GM18499 (cell line): ENCODE results near the gene ZNF341.

Source experiments
- ATAC-seq: cut with Tn5 transposase; IDR thresholded peaks from one replicate; pipeline ENCODE4 v1.9.1; 2021; ENCODE audit warnings: moderate number of reproducible peaks; ENCODE audit not compliant: insufficient read depth, unreplicated experiment

ZNF341 gene

DNA sequence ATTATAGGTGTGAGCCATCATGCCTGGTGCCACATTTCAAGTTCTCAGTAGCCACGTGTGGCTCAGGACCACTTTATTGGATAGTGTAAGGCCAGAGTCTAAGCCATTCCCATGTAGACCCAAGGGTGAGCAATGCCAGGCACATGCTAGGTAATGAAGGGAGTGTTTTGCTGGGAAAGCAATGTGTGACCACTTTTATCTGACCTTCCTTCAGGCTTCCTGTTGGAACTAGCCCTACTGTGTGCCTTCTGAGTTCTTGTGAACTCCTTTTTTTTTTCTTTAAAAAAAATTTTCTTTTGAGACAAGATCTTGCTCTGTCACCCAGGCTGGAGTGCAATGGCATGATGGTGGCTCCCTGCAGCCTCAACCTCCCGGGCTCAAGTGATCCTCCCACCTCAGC, 33.3 kb downstream of the ZNF341 start:
- no peak for ATAC-seq

DNA sequence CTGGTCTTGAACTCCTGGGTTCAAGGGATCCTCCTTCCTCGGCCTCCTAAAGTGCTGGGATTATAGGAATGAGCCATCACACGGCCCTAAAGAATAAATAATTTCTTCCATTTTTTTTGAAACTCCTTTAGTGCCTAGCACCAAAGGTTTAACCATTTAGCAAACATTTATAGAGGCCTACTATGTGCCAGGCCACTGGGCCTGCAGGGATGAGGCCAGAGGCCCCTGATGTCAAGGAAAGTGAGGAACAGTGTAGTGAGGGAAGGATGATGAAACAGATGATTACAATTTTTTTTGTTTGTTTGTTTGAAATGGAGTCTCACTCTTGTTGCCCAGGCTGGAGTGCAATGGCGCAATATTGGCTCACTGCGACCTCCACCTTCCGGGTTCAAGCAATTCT, 33.8 kb downstream of the ZNF341 start:
- ATAC-seq, result no peak

DNA sequence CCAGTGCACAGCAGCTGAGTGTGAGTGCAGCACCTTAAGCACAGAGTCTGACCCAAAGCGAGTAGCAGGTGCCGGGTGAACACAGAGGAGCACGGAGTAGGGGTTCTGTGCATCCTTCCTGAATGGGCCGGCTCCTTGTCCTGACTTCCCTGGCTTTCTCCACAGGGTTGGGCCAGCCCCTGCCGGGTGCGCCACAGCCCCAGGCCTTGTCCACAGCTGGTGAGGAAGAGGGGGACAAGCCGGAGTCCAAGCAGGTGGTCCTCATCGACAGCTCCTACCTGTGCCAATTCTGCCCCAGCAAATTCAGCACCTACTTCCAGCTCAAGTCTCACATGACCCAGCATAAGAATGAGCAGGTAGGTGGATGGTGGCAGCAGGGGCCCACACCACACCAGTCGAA, 34.9 kb downstream of the ZNF341 start:
- ATAC-seq, result no peak

DNA sequence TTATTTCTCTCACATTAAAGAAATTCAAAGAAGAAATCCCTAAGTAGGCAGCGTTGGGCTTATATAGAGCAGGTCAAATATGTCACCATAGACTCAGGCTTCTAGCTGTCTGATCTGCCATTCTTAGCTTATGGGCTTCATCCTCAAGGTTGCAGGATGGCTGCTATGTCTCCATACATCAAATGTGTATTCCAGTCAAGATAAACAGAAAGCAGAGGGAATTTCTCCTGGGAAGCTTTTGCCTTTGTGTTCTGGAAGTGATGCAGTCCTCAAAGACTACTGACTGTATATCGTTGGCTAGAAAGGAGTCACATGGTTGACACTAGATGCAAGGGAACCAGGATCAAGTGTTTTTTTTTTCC, 36.0 kb downstream of the ZNF341 start:
- ATAC-seq, result no peak

DNA sequence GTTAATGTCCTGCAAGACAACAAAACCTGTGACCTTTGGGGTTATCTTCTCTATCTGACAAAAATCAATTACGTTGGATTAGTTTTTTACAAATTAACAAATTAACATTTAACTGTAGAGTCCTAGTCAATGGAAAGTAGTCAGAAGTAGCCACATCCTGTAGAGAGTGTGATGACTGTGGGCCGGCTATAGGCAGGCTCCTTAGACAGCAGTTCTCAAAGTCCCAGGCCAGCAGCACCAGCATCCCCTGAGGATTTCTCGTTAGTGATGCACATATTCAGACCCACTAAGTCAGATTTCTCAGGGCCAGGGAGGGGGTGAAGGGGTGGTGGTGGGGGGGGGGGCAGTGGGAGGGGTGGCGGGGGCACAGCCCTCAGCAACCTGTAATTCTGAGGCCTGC, 37.2 kb downstream of the ZNF341 start:
- no peak for ATAC-seq

DNA sequence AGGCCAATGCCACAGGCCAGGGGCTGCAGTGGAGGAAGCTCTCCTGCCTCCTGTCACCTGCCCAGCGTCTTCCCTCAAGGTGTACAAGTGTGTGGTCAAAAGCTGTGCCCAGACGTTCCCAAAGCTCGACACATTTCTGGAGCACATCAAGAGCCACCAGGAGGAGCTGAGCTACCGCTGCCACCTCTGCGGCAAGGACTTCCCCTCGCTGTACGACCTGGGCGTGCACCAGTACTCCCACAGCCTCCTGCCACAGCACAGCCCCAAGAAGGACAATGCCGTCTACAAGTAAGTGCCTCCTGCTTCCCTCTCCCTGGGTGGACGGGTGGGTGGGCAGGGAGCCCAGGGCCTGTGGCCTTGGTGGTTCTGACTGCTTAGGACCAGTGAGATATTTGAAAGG, 38.2 kb downstream of the ZNF341 start:
- no peak for ATAC-seq

DNA sequence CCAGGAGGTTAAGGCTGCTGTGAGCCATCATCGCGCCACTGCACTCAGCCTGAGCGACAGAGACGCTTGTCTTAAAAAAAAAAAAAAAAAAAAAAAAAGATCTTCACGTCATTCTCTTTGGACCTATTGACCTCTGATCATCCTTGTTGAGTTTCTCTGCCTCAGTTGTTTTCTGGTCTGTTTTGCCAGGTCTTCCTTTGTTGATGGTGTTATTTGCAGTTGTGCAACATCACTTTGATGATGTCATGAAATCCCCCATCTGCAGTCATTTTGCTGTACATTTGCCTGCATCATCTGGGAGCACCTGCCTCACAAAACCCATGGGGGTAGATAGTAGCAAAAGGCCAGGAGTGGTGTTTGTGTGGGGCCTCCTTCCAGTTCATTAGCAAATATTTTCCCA, 40.1 kb downstream of the ZNF341 start:
- ATAC-seq, result no peak

DNA sequence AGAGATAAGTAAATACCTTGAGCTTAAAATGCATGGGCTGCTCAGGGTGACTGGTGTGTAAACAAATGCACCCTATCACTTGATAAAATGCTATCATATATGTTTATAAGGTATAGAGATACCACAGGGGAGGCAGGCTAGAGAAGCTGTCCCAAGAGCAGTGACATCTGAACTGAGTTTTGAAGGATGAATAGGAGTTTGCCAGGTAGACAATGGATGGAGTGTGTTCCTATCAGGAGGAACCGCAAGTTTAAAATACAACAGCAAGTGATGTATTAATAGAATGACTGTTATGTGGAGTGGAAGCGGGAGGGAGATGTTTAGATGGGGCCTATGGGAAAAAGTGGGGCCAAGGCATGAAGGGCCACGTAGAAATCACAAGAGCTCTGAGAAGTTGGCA, 40.6 kb downstream of the ZNF341 start:
- no peak for ATAC-seq

DNA sequence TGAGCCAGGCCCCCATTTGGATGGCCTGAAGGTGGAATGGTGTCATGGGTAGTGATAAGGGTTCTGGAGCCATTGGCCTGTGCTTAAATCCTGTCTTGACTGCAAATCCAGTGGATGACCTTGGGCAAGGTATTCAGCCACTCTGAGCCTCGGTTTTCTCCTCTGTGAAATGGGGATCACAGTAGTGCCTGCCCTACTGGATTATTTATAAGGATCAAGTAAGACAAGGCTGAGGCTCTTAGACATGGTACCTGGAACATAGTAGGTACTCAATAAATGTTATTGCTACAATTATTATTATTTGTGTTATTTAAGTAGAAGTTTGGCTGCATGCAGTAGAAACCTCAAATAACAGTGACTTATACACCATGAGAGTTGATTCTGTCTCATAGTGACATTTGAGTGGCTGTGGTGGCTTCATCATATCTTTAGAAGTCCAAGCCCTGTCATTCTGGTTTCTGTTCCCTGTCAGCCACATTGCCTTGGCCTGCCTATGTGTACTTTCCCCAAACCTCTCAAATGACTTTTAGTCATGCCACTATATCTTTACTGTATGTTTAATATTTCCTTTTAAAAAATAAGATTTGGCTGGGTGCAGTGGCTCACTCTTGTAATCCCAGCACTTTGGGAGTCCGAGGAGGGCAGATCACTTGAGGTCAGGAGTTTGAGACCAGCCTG, 41.8 kb downstream of the ZNF341 start:
- peak; percentile 53 for ATAC-seq

DNA sequence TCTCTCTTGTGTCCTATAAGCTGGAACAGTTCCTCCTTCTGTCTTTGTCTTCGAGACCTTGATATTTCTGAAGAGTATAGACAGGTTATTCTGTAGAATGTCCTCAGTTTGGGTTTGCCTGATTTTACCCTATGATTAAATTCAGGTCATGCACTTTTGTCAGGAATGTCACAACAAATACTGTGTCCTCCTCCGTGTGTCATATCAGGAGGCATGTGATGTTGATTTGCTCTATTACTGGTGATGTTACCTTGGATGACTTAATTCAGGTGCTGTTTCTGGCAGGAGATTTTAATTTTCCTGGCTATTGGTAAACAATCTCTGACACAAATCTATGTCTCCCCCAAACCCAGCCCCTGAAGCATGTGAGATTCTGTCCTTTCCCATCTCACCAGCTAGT, 46.0 kb downstream of the ZNF341 start:
- no peak for ATAC-seq

DNA sequence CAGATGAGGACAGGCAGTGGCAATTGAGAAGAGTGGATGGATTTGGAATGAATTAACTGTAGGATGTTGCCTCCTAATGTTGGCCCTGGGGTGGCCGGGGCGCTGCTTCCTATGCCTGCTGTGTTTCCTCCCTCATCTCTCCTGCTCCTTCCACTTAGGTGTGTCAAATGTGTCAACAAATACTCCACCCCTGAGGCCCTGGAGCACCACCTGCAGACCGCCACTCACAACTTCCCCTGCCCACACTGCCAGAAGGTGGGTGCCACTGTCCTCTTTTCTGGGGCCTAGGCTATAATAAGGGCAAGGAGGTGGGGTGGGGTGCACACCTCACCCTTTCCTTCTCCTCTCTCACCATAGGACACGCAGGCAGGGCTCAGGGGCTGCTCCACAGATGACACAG, 49.3 kb downstream of the ZNF341 start:
- ATAC-seq, result no peak

DNA sequence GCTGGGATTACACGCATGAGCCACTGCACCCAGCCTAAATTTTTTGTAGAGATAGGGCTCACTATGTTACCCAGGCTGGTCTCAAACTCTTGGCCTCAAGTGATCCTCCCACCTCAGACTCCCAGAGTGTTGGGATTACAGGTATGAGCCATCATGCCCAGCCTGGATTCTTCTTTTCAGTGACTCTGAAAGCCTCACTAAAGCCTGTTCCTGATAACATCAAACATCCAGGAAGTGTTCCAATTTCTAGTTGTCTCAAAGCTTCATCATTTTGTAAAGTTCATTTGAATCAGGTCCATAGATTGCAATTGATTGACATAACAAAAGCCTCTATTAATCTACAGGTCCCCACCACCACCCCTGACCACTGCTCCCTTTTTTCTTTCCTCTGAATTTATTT, 50.1 kb downstream of the ZNF341 start:
- ATAC-seq, result no peak

DNA sequence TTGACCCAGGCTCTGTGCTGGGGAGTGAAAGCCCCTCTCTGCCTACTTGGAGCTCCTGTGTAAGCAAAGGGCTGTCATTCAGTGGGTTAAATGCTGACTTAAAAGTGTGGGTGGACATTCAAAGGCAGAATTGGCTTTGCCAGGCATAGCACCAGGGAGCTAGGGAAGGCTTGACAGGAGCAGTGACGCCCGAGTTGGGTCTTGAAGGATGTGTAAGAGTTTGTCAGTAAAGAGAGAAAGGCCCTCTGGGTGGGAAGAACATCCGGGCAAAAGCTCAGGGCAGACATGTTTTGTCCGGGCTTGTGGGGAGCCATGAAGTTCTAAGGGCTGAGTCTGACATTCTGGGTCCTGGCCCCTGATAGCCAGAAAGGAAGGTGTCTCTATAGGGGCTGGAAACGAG, 51.5 kb downstream of the ZNF341 start:
- no peak for ATAC-seq

DNA sequence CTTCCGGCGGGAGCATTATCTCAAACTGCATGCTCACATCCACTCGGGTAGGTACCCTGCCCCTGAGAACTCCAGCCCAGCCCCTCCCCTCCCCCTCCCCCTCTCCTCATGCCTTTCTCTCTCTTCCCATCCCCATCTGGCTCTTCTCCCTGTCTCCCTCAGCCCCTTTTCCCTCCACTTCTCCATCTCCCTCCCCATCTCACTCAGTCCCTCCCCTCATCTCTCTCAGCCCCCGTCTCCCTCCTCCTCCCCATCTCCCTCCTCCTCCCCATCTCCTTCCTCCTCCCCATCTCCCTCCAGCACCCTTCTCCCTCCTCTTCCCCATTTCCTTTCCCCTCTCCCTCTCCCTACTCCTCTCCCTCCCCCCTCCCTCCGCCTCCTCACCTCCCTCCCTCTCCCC, 52.0 kb downstream of the ZNF341 start:
- ATAC-seq, result no peak

DNA sequence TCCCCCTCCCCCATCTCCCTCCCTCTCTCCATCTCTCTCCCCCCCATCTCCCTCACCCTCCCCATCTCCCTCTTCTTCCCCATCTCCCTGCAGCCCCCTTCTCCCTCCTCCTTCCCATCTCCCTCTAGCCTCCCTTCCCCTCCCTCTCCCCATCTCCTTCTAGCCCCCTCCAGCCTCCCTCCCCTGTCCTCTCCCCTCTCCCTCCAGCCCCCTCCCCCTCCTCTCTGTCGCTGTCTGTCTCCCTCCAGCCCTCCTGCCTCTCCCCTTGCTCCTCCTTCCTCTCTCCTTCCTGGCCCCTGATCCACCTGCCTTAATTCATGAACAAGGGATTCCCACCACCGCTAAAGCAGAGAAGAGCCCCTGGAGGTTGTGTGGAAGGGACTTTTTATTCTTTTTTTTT, 52.4 kb downstream of the ZNF341 start:
- no peak for ATAC-seq

DNA sequence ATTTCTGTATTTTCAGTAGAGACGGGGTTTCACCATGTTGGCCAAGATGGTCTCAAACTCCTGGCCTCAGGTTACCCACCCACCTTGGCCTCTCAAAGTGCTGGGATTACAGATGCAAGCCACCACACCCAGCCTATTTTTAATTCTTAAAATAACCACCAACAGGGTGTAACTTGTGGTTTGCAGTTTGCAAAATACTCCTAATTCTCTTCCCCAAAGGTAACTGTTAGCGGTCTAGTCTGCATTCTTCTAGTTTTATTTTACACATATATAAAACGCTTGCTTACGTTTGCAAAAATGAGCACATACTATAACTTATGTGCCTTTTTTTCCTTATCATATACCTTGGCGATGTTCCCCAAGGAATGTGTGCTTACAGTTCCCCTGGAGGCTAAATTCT, 53.7 kb downstream of the ZNF341 start:
- no peak for ATAC-seq

DNA sequence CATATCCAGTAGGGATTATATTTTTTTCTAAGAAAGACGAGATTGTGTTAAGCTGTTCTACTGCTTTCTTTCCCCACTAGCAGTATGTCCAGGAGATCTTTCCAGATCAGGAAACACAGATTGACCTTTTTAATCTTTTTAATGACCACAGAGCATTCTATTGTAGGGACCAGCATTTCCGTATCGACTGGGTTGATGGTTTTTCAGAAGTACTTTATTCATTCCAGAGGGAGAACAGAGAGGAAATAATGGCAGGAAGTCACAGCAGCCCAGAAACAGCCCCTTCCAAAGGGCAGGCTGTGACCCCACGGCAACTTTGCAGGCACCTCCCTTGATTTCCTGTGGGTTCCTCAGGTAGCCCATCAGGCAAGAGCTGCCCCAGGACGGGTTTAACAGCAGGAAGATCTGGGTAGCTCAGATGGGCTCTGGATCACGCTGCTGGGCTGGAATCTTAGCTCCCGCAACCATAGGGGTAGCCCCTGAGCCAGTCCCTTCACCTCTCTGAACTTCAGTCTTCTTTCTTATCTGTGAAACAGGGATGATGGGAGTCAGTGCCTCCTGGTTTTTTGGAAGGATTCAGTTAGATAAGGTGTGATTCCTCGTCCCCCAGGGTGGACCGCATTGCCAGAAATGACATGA, 55.6 kb downstream of the ZNF341 start:
- no peak for ATAC-seq

DNA sequence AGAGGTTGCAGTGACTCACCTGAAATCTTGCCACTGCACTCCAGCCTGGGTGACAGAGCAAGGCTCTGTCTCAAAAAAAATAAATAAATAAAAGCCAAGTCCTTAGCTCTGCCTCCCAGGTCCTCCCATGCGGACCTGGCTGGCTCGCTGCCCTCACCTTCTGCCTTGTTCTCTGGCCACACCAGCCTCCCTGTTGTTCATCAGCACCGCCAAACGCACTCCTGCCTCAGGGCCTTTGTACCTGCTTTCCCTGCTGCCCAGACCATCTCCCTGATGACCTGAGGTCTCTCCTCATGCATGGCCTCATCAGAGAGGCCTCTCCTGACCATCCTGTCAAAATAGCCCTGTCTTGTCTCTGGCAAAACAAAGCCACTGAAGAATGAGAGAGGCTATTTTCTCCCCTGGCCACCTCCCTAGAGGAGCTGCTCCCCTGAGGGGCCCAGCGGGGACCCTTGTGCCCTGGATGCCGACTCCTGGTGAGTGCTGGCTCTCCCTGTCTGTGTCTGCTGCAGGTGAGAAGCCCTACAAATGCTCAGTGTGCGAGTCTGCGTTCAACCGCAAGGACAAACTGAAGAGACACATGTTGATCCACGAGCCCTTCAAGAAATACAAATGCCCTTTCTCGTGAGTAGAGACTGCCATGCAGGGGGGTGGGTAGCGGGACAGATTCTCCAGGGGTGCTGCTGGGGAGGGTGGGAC, 56.7 kb downstream of the ZNF341 start:
- no peak for ATAC-seq

DNA sequence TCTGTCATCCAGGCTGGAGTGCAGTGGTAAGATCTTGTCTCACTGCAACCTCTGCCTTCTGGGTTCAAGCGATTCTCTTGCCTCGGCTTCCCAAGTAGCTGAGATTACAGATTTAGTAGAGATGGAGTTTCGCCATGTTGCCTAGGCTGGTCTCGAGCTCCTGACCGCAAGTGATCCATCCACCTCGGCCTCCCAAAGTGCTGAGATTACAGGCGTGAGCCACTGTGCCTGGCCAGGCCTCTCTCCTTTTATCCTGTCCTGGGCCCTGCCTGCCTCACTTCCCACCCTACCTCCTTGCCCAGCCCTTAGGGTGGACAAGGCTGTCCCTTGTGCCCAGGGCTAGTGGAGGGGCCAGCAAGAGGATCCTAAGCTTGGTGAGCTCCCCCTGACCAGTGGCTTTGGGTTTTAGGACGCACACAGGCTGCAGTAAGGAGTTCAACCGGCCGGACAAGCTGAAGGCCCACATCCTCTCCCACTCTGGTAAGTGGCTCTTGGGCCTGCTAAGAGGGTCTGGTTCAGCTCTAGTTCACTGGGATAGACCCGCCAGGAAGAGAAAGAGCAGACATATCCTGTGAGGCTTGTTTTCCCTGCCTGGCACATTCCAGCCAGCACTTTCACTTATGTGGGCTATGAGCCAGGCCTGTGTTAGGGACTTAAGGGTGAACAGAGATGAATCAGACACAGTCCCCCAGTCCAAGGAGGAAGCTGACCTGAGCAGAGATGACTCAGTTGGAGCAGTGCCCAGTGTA, 57.5 kb downstream of the ZNF341 start:
- no peak for ATAC-seq

DNA sequence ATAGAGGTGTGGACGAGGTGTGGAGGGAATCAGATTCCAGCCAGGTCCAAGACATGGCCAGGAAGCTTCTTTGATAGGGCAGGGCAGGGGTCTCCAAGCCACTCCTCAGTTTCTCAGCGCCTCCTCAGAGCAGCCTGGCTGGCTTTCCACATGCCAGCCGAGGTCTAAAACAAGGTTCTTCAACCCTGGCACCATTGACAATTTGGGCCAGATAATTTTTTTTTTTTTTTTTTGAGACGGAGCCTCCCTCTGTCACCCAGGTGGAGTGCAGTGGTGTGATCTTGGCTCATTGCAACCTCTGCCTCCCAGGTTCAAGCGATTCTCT, 58.0 kb downstream of the ZNF341 start:
- ATAC-seq, result no peak

DNA sequence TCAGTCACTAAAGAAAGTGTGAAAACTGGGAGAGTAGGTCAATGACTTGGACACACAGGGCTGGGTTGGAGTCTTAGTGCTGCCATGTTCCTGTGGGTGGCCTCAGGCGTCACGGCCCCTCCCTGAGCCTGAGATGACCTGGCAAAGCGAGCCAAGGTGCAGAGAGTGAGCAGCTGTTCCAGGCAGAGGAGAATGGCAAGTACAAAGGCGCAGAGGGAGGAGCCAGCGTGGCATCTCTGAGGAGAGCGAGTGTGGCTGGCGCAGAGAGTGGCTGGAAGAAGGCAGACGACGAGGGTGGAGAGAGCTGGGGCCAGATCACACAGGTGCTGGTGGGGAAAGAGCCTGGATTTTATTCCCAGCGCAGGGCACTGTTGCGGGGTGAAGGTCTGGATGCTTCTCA, 58.8 kb downstream of the ZNF341 start:
- no peak for ATAC-seq
